GM21717 (cell line): ENCODE results near the gene GALNT11.
"Not testable (repeated sequence)": the region's sequence is repeated elsewhere in the genome, so short reads cannot be mapped to it uniquely, and the experiment has no call there.

Experiments
- ATAC-seq: cut with Tn5 transposase; IDR thresholded peaks from one replicate; pipeline ENCODE4 v1.9.1; 2021; ENCODE audit warnings: mild to moderate bottlenecking, moderate library complexity; ENCODE audit not compliant: unreplicated experiment

GALNT11 gene

GRCh38 chr7:152074673-152075072 lies 49.2 kb downstream of the GALNT11 start:
- no peak for ATAC-seq

GRCh38 chr7:152075379-152075778 lies 49.9 kb downstream of the GALNT11 start:
- not testable (repeated sequence) for ATAC-seq

GRCh38 chr7:152076324-152076821 lies 50.9 kb downstream of the GALNT11 start:
- ATAC-seq: no peak

- ATAC-seq: no peak
Measured at GRCh38 chr7:152076940-152077933, 51.8 kb downstream of the GALNT11 start.

GRCh38 chr7:152078025-152078424 lies 52.6 kb downstream of the GALNT11 start:
- no peak for ATAC-seq

GRCh38 chr7:152078786-152079185 lies 53.3 kb downstream of the GALNT11 start:
- ATAC-seq: no peak

- no peak for ATAC-seq
Measured at GRCh38 chr7:152081088-152081487, 55.6 kb downstream of the GALNT11 start.

- ATAC-seq: not testable (repeated sequence)
Measured at GRCh38 chr7:152082073-152082721, 56.7 kb downstream of the GALNT11 start.

- ATAC-seq: no peak
Measured at GRCh38 chr7:152085131-152085530, 59.7 kb downstream of the GALNT11 start.

- ATAC-seq: no peak
Measured at GRCh38 chr7:152086513-152086912, 61.0 kb downstream of the GALNT11 start.

GRCh38 chr7:152089183-152089582 lies 63.7 kb downstream of the GALNT11 start:
- ATAC-seq: no peak

GRCh38 chr7:152090747-152091146 lies 65.3 kb downstream of the GALNT11 start:
- ATAC-seq: no peak

- no peak for ATAC-seq
Measured at GRCh38 chr7:152093717-152094116, 68.2 kb downstream of the GALNT11 start.

GRCh38 chr7:152095771-152096170 lies 70.3 kb downstream of the GALNT11 start:
- no peak for ATAC-seq

GRCh38 chr7:152097330-152097729 lies 71.9 kb downstream of the GALNT11 start:
- ATAC-seq: no peak

GRCh38 chr7:152103066-152103465 lies 77.6 kb downstream of the GALNT11 start:
- no peak for ATAC-seq

- ATAC-seq: no peak
Measured at GRCh38 chr7:152103691-152104090, 78.2 kb downstream of the GALNT11 start.

- ATAC-seq: no peak
Measured at GRCh38 chr7:152105205-152105604, 79.7 kb downstream of the GALNT11 start.

- ATAC-seq: no peak
Measured at GRCh38 chr7:152106990-152107389, 81.5 kb downstream of the GALNT11 start.

- no peak for ATAC-seq
Measured at GRCh38 chr7:152107945-152108344, 82.5 kb downstream of the GALNT11 start.

- ATAC-seq: no peak
Measured at GRCh38 chr7:152108359-152108758, 82.9 kb downstream of the GALNT11 start.

GRCh38 chr7:152112829-152113228 lies 87.4 kb downstream of the GALNT11 start:
- no peak for ATAC-seq
